A549 (cell line): Measurements from ENCODE around the gene TMBIM1.

ENCODE experiments used
- CHD2 ChIP-seq: fragments of 150-350 bp; IDR thresholded peaks from 2 replicates; pipeline ENCODE4 v1.6.1; 2014; ENCODE audit warnings: low read length; ENCODE audit not compliant: partially characterized antibody
- CTCF ChIP-seq: fragments of >200 bp; sonication (Bioruptor Twin); formaldehyde crosslinking; IDR thresholded peaks from 3 replicates; pipeline ENCODE4 v1.5.1; 2016
- POLR2A ChIP-seq: IDR thresholded peaks from 2 replicates; pipeline ENCODE4 v1.6.1; 2012; ENCODE audit warnings: mild to moderate bottlenecking, low read length

- TF ChIP-seq CTCF (no peak), POLR2A (no peak), CHD2 (no peak)
Observed at GRCh38 chr2:218317303-218317630, 25.0 kb upstream of the TMBIM1 start.
